ENCODE results near the gene HRAS. TPM values are rescaled to one million over a fixed set of nuclear protein-coding genes. Genes with fewer than 3 reads are reported as not detected.

HRAS gene
- total RNA-seq, 2 experiments from 2014 or later: 22.0 to 25.8 TPM

DNA sequence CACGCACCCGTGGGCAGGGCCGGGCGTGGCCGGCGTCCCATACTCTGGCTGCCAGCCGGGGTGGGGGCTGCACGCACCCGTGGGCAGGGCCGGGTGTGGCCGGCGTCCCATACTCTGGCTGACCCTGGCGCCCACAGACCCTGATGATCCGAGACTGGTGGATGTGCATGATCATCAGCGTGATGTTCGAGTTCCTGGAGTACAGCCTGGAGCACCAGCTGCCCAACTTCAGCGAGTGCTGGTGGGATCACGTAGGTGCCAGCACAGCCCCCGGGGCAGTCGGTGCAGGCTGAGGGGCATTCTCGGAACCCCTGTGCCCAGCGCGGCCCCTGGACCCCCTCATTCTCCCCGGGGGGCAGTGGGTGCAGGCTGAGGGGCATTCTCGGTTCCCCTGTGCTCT lies 47.3 kb downstream of the HRAS start:
- H3K27ac Mint-ChIP-seq: no peak overlapping the region
- DNase-seq: no peak
- H3K27me3 Mint-ChIP-seq (ENCODE audit: low read depth): no peaks in the 10 kb centered on the region
- H3K36me3 Mint-ChIP-seq (ENCODE audit: low read depth): peaks cover 3% of the 10 kb centered on the region
- CTCF ChIA-PET: no interaction called here
- intact Hi-C loops (cut with micrococcal nuclease): no loop called here
- no peaks in the 10 kb centered on the region for H3K4me1 Mint-ChIP-seq (ENCODE audit: low read depth)
- no peaks in the 10 kb centered on the region for H3K9me3 Mint-ChIP-seq
- no peak overlapping the region for H3K4me3 Mint-ChIP-seq

DNA sequence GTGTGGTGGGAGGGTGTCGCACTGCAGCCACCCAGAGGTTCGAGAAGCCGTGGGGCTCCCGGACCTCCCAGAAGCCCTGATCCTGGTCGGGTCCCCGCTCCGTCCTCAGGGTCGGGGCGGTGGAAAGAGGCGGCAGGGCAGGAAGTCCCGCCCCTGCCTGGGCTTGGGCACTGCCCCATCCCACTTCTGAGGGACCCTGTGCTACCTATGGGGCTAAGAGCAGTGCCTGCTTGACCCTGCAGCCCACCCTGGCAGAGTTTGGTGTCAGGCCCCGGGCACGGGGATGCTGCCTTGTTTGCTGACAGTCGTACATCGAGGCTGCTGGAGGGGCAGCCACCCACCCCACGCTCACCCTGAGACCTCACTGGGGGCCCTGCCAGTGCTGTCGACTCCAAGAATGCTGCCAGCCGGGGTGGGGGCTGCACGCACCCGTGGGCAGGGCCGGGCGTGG lies 47.8 kb downstream of the HRAS start:
- Mint-ChIP-seq H3K27ac (no peak overlapping the region), H3K27me3 (ENCODE audit: low read depth) (no peaks in the 10 kb centered on the region), H3K9me3 (no peaks in the 10 kb centered on the region), H3K36me3 (ENCODE audit: low read depth) (peaks cover 3% of the 10 kb centered on the region), H3K4me3 (no peak overlapping the region), H3K4me1 (ENCODE audit: low read depth) (no peaks in the 10 kb centered on the region)
- CTCF ChIA-PET: no interaction called here
- intact Hi-C loops (cut with micrococcal nuclease): no loop called here
- DNase-seq: no peak

DNA sequence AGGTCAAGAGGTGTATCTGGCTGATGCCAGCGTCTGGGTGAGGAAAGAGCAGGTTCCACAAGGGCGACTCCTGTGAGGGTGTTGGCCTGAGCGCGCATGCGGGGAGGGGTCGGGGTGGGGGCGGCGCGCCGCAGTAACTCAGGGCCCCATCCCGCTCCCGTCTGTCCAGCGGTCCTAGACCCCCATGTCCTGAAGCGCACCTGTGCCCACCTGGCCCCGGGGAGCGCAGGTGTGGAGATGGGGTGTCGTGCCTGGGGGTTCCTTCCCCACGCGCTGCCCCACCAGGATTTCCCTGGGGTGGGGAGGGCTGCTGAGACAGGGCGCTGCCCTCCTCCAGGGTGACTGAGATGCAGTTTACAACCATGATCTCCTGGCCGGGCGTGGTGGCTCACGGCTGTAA lies 49.2 kb downstream of the HRAS start:
- Mint-ChIP-seq H3K36me3 (ENCODE audit: low read depth) (peaks cover 2% of the 10 kb centered on the region), H3K27ac (no peak overlapping the region), H3K4me1 (ENCODE audit: low read depth) (no peaks in the 10 kb centered on the region), H3K9me3 (no peaks in the 10 kb centered on the region), H3K27me3 (ENCODE audit: low read depth) (no peaks in the 10 kb centered on the region), H3K4me3 (no peak overlapping the region)
- intact Hi-C loops (cut with micrococcal nuclease): no loop called here
- CTCF ChIA-PET: no interaction called here
- no peak for DNase-seq

DNA sequence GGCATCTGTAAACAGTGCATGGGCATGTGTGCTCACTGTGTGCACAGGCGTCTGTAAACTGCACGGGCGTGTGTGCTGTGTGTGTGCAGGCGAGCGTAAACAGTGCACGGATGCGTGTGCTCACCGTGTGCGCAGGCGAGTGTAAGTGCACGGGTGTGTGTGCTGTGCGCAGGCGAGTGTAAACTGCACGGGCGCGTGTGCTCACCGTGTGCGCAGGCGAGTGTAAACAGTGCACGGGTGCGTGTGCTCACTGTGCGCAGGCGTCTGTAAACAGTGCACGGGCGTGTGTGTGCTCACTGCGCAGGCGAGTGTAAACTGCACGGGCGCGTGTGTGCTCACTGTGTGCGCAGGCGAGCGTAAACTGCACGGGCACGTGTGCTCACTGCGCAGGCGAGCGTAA lies 50.8 kb downstream of the HRAS start:
- DNase-seq: no peak
- Mint-ChIP-seq H3K9me3 (no peaks in the 10 kb centered on the region), H3K27ac (no peak overlapping the region), H3K4me1 (ENCODE audit: low read depth) (no peaks in the 10 kb centered on the region), H3K4me3 (no peak overlapping the region), H3K36me3 (ENCODE audit: low read depth) (peaks cover 2% of the 10 kb centered on the region), H3K27me3 (ENCODE audit: low read depth) (no peaks in the 10 kb centered on the region)
- CTCF ChIA-PET: no interaction called here
- intact Hi-C loops (cut with micrococcal nuclease): no loop called here

Small RNAs within 50 kb of the gene (microRNA-seq; reads per million reads assigned to microRNA genes)
- gene MIR210 (ENCODE audit: borderline microRNAs expressed, borderline replicate concordance): 323 reads per million, percentile 73 among the genes with 10 or more reads in this experiment

Other genes with a start within 250 kb of the HRAS start
- gene PGGHG, start 246.4 kb downstream of the HRAS start, total RNA-seq: 100 to 1,000 TPM in 1 of 2 experiments, 10 to 100 TPM in 1; 99.6 to 101 TPM
- gene IFITM5, start 236.1 kb downstream of the HRAS start, total RNA-seq: not detected
- 100 to 1,000 TPM; 760 to 802 TPM for gene IFITM2, start 227.8 kb downstream of the HRAS start, total RNA-seq
- 100 to 1,000 TPM; 359 to 378 TPM for gene IFITM1, start 221.5 kb downstream of the HRAS start, total RNA-seq
- 10 to 100 TPM; 54.5 to 56.6 TPM for gene IFITM3, start 214.7 kb downstream of the HRAS start, total RNA-seq
- gene B4GALNT4, start 166.1 kb downstream of the HRAS start, total RNA-seq: 1 to 10 TPM; 4.1 to 5.2 TPM
- not detected for gene PKP3, start 141.4 kb downstream of the HRAS start, total RNA-seq
- gene SIGIRR, start 120.6 kb downstream of the HRAS start, total RNA-seq: 10 to 100 TPM; 38.0 to 38.8 TPM
- gene ANO9, start 93.6 kb downstream of the HRAS start, total RNA-seq: 10 to 100 TPM; 28.9 to 31.0 TPM
- 10 to 100 TPM; 12.1 to 15.0 TPM for gene PTDSS2, start 85.3 kb downstream of the HRAS start, total RNA-seq
- gene RNH1, start 28.3 kb downstream of the HRAS start, total RNA-seq: 100 to 1,000 TPM; 101 to 102 TPM
- gene LRRC56, start 2.0 kb upstream of the HRAS start, total RNA-seq: 1 to 10 TPM; 1.0 to 1.3 TPM
- 1 to 10 TPM; 4.5 to 5.2 TPM for gene LMNTD2, start 25.2 kb upstream of the HRAS start, total RNA-seq
- 1 to 10 TPM; 8.3 to 9.9 TPM for gene RASSF7, start 25.4 kb upstream of the HRAS start, total RNA-seq
- 10 to 100 TPM; 25.6 to 26.1 TPM for gene PHRF1, start 40.9 kb upstream of the HRAS start, total RNA-seq
- 10 to 100 TPM; 83.2 to 92.7 TPM for gene IRF7, start 80.4 kb upstream of the HRAS start, total RNA-seq
- not detected for gene CDHR5, start 89.4 kb upstream of the HRAS start, total RNA-seq
- gene SCT, start 91.6 kb upstream of the HRAS start, total RNA-seq: not detected
- 1 to 10 TPM; 1.0 to 1.2 TPM for gene DRD4, start 101.7 kb upstream of the HRAS start, total RNA-seq
- gene DEAF1, start 159.6 kb upstream of the HRAS start, total RNA-seq: 10 to 100 TPM; 57.5 to 67.9 TPM
- gene TMEM80, start 160.2 kb upstream of the HRAS start, total RNA-seq: 1 to 10 TPM; 5.6 to 6.0 TPM
- 1 to 10 TPM; 7.1 to 8.1 TPM for gene EPS8L2, start 170.7 kb upstream of the HRAS start, total RNA-seq
- gene TALDO1, start 211.9 kb upstream of the HRAS start, total RNA-seq: 100 to 1,000 TPM; 327 to 360 TPM
- gene GATD1, start 241.9 kb upstream of the HRAS start, total RNA-seq: 10 to 100 TPM; 33.0 to 34.3 TPM

Data from activated naive CD4-positive, alpha-beta T cell treated with anti-CD3 and anti-CD28 coated beads for 36 hours (primary cell).